LNCAP (cell line): ENCODE results near the gene FSTL5.

Experiments used
- TF ChIP-seq, protein P1 (sequence below): fragments of 450-650 bp; IDR thresholded peaks from 2 replicates; pipeline ENCODE4 v1.5.1; 2017; ENCODE audit warnings: mild to moderate bottlenecking

The FSTL5 gene

DNA sequence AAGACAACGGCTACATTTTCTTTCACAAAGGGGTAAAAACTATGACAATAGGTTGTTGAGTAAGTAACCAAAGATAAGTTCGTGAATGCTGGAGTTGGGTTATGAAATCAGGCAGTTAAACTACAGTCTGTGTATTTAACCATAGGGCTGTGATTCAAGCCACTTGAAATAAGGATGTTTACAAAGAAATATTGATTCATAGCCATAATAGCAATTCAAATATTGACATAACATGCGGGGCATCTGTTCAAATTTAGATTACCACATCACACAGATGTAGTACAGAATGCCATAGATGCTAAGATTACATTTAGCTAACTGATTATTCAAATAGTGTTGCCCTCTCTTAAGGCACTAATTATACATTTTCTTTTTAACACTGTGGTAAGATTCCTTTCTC, 364.1 kb downstream of the FSTL5 start:
- TF ChIP-seq, protein P1, sequence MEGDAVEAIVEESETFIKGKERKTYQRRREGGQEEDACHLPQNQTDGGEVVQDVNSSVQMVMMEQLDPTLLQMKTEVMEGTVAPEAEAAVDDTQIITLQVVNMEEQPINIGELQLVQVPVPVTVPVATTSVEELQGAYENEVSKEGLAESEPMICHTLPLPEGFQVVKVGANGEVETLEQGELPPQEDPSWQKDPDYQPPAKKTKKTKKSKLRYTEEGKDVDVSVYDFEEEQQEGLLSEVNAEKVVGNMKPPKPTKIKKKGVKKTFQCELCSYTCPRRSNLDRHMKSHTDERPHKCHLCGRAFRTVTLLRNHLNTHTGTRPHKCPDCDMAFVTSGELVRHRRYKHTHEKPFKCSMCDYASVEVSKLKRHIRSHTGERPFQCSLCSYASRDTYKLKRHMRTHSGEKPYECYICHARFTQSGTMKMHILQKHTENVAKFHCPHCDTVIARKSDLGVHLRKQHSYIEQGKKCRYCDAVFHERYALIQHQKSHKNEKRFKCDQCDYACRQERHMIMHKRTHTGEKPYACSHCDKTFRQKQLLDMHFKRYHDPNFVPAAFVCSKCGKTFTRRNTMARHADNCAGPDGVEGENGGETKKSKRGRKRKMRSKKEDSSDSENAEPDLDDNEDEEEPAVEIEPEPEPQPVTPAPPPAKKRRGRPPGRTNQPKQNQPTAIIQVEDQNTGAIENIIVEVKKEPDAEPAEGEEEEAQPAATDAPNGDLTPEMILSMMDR: no peak

DNA sequence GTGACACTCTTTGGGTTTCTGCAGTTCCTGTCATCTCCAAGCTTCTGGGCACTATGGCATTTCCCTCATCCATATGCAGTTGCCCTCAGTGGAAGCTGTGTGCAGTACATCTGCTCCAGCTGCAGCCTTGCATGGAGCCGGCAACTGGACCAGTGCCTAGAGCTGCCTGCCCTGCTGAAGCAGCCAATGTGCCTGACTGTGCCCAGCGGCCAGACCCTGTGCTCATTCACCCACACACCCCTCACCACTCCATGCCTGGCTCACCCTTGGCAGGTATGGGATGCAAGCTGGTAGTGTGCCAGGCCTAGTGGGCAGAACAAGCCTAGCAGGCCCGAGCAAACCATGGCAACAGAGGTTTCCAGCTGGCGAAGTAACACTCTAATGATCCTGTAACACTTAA, 370.8 kb downstream of the FSTL5 start:
- TF ChIP-seq, protein P1: no peak

DNA sequence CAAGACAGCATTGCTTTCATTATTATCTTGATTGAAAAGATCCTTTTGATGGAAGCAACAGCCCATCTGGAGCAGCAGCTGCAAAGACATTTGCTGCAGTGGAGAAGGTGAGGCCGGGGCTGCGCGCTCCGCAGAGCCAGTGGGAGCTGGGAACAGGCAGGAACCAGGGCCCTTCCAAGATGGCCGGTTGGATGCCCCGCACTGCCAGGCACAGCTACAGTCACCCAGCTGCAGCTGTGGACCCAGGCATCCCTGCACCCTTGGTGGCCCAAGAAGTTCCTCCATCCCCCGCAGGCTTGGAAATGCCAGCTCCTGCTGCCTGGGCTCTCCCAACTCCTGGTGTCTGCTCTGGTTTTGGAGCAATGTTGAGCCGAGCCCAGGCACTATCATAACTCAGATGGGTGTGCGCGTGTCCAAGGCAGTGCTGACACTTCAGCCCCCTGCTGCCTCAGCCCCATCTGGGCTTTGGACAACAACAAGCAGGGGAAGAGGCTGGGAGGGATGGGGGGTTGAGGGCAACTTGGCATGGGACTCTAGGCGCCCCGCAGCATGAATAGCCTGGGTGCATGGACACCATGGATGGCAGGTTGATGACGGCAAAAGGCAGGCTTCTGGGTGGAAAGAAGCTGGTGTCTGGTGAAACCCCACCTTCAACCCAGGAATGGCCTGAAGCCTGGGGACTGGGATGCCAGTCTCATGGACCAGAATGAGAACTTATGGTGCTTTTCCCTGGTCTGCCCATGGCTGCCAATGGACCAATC, 371.8 kb downstream of the FSTL5 start:
- TF ChIP-seq, protein P1: no peak

DNA sequence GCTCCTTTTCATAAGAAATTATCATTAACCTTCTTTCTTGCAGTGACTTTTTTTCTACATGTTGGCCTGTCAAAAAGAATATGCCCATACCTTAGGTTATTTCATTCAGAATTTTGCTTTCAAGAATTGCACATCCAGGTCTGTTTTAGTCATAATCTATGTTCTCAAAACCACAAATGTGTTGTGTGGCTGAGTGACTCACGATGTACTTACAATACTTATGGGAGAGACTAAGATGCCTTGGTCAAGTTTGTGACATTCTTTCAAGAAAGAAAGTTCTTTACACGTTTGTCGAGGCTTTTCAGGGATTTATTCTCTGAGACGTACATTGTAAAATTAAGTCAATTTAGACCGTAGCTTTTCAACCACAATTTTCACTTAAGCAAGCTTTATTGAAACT, 396.7 kb downstream of the FSTL5 start:
- TF ChIP-seq, protein P1: no peak

DNA sequence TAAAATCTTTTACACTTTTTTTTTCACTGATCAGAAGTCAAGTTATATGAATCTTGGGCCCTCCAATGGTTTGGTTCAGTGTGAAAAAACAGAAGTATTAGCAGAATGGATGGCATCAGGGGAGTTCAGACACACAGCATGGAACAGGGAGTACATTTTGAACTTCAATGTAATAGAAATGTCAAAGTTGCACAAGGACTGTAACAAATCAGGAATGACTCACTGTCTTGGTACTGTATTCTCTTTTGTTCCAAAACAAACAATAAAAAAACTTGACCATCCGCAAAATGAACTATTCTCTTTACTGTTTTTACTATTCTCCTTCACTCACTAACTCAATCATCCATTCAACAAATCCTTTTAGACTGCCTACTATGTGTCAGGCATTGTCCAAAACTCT, 401.0 kb downstream of the FSTL5 start:
- TF ChIP-seq, protein P1: no peak

DNA sequence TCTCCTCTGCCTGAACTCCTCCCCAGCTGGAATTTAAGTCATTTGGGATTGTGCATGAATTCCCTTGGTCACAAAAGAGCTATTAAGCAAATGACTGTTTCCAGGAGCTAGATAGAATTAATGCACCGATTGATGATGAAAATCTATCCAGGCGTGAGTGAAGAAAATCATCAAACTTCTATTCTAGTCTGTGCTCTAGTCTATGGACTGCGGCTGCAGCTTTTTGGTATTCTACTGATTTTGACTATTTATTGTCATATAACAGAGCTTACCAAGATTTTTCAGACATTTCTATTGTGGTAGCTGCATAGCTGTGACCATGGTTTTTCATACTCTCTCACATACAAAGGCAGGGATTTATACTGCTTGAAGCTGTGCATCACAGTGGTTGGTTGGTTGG, 403.8 kb downstream of the FSTL5 start:
- TF ChIP-seq, protein P1: no peak

DNA sequence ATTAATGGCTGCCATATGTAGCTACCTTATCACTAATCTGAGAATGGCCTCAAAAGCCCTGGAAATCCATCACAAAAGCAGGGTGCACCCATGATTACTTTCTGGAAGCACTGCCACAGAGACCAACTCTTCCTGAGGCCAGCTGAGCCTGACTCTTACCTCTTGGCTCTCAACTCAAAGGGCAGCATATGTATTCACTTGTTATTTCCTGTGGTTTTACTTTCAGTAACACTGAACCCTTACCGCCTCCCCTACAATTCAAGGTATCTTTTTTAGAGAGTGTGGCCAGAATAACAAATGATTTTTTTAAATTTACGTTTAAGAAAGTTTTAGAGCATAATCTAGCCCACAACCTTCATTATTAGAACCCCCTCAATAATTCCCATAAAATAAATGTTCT, 434.9 kb downstream of the FSTL5 start:
- TF ChIP-seq, protein P1: no peak

DNA sequence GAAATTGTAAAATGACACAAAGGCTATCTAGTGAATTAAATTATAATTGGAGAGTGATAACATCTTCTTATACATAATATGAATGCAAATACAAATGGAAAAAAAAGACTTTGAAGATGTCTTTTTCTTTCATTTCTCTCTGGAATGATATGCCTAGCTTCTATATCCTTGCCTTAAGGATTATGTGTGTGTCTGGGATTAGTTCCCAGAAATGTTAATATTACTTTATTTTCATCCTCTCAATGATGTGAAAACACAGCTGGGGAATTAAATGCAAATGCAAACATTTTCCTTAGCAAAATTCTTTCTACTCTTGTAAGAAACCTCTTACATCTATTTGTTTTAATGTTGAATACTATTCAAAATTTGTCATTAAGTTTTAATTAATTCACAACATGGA, 441.9 kb downstream of the FSTL5 start:
- TF ChIP-seq, protein P1: no peak
